Sigmoid colon (tissue), 7 donors: ENCODE results near the gene S100A7. TPM values are rescaled to one million over a fixed set of nuclear protein-coding genes. Genes with fewer than 3 reads are reported as not detected.

Experiments
- DNase-seq: peaks from one replicate; pipeline ENCODE4 v3.0.0-alpha.2; 2019
- H3K27ac ChIP-seq, 4 donors: fragments of 200-600 bp; sonication (generic); one replicate each; pipeline ENCODE4 v1.5.1; 2016 to 2019; ENCODE audit warnings: mild to moderate bottlenecking in 1 of 4
- H3K27me3 ChIP-seq, 3 donors: fragments of 200-600 bp; sonication (generic); one replicate each; pipeline ENCODE4 v1.5.1; 2019; ENCODE audit warnings: mild to moderate bottlenecking in 1 of 3
- H3K36me3 ChIP-seq, 4 donors: fragments of 200-600 bp; sonication (generic); one replicate each; pipeline ENCODE4 v1.5.1; 2016 to 2019
- H3K4me1 ChIP-seq, 4 donors: fragments of 200-600 bp; sonication (generic); one replicate each; pipeline ENCODE4 v1.5.1; 2017 to 2019
- H3K4me3 ChIP-seq, 4 donors: fragments of 200-600 bp; sonication (generic); one replicate each; pipeline ENCODE4 v1.5.1; 2017 to 2019; ENCODE audit warnings: mild to moderate bottlenecking in 2 of 4, moderate library complexity in 1 of 4
- H3K9me3 ChIP-seq, 4 donors: fragments of 200-600 bp in 3 of 4; sonication (generic) in 3 of 4; one replicate each; pipeline versions ENCODE4 v1.5.1 to v1.6.1; 2013 to 2019
- EP300 ChIP-seq, 4 donors: sonication (generic); formaldehyde crosslinking; IDR thresholded peaks; one replicate each; pipeline ENCODE4 v1.6.1; 2017; ENCODE audit warnings: antibody characterized with exemption in 4 of 4
- POLR2A ChIP-seq, 2 donors: fragments of 450-650 bp; IDR thresholded peaks; one replicate each; pipeline ENCODE4 v1.6.1; 2016; ENCODE audit warnings: antibody characterized with exemption in 2 of 2, mild to moderate bottlenecking in 2 of 2, moderate library complexity in 2 of 2
- POLR2AphosphoS5 ChIP-seq, 4 donors: sonication (generic); formaldehyde crosslinking; IDR thresholded peaks; one replicate each; pipeline ENCODE4 v1.6.1; 2017; ENCODE audit warnings: antibody characterized with exemption in 4 of 4
- WGBS, 2 donors: extraction: QIAGEN DNeasy Blood & Tissue Kit; methylation state at CpG; one replicate each; pipeline ENCODE4 v1.1.7; 2013; 5-methylcytosine and 5-hydroxymethylcytosine counted together
- intact Hi-C: fragments of 100-400 bp; cut with DNase I; formaldehyde crosslinking; loops from one replicate; pipeline ENCODE4 v1.15.1; 2023
- polyA plus RNA-seq, 3 donors: library from polyadenylated mRNA; stranded (reverse); fragments of 200-250 nt; gene quantifications; one replicate each; pipeline ENCODE4 v1.2.3, GENCODE V29; 2013
- total RNA-seq, 4 donors: library from RNA; depleted of rRNA; stranded (reverse); fragments of >200 nt; gene quantifications; one replicate each; pipeline ENCODE4 v1.1.0, GENCODE V29; 2016
- TF ChIP-seq, protein P1 (sequence below), 4 experiments: fragments of 450-650 bp in 3 of 4; fragments of 200-600 bp in 1 of 4; IDR thresholded peaks; one replicate each; pipeline ENCODE4 v1.5.1; 2016 to 2019; ENCODE audit warnings: antibody characterized with exemption in 4 of 4, mild to moderate bottlenecking in 3 of 4, moderate library complexity in 2 of 4
- donor health status: healthy with polysubstance abuse.
- donor health status: Bipolar disorder and iron deficiency.
- donor health status: healthy.

Gene S100A7
- total and polyA plus RNA-seq, 7 donors: not detected

- TF ChIP-seq EP300 (IDR thresholded peaks at IDR 0.05) (no peak), POLR2A (IDR thresholded peaks at IDR 0.05) (no peak), POLR2AphosphoS5 (IDR thresholded peaks at IDR 0.05) (no peak)
- TF ChIP-seq, protein P1, sequence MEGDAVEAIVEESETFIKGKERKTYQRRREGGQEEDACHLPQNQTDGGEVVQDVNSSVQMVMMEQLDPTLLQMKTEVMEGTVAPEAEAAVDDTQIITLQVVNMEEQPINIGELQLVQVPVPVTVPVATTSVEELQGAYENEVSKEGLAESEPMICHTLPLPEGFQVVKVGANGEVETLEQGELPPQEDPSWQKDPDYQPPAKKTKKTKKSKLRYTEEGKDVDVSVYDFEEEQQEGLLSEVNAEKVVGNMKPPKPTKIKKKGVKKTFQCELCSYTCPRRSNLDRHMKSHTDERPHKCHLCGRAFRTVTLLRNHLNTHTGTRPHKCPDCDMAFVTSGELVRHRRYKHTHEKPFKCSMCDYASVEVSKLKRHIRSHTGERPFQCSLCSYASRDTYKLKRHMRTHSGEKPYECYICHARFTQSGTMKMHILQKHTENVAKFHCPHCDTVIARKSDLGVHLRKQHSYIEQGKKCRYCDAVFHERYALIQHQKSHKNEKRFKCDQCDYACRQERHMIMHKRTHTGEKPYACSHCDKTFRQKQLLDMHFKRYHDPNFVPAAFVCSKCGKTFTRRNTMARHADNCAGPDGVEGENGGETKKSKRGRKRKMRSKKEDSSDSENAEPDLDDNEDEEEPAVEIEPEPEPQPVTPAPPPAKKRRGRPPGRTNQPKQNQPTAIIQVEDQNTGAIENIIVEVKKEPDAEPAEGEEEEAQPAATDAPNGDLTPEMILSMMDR (IDR thresholded peaks at IDR 0.05): no peak
- intact Hi-C loops: no loop called here
- DNase-seq: no peak
- H3K4me1 ChIP-seq: no peaks in the 10 kb centered on the region
- no peaks in the 10 kb centered on the region for H3K36me3 ChIP-seq
- H3K4me3 ChIP-seq: no peak overlapping the region
- 66 to 82% methylated on average over 7 of the region's 7 CpGs for WGBS, 2 donors
- no peak overlapping the region for H3K27ac ChIP-seq
- H3K9me3 ChIP-seq: no peaks in the 10 kb centered on the region
- no peaks in the 10 kb centered on the region for H3K27me3 ChIP-seq
Measured at GRCh38 chr1:153429266-153430165, 30.9 kb downstream of the S100A7 start.

- intact Hi-C loops: no loop called here
- no peaks in the 10 kb centered on the region for H3K9me3 ChIP-seq
- 55 to 61% methylated on average over 6 of the region's 6 CpGs for WGBS, 2 donors
- no peak overlapping the region for H3K4me3 ChIP-seq
- no peak for DNase-seq
- H3K27ac ChIP-seq: no peak overlapping the region
- H3K4me1 ChIP-seq: no peaks in the 10 kb centered on the region
- TF ChIP-seq EP300 (IDR thresholded peaks at IDR 0.05) (no peak), POLR2AphosphoS5 (IDR thresholded peaks at IDR 0.05) (no peak), POLR2A (IDR thresholded peaks at IDR 0.05) (no peak)
- TF ChIP-seq, protein P1 (IDR thresholded peaks at IDR 0.05): no peak
- no peaks in the 10 kb centered on the region for H3K27me3 ChIP-seq
- H3K36me3 ChIP-seq: no peaks in the 10 kb centered on the region
Measured at GRCh38 chr1:153428791-153429190, 31.7 kb downstream of the S100A7 start.

DNA sequence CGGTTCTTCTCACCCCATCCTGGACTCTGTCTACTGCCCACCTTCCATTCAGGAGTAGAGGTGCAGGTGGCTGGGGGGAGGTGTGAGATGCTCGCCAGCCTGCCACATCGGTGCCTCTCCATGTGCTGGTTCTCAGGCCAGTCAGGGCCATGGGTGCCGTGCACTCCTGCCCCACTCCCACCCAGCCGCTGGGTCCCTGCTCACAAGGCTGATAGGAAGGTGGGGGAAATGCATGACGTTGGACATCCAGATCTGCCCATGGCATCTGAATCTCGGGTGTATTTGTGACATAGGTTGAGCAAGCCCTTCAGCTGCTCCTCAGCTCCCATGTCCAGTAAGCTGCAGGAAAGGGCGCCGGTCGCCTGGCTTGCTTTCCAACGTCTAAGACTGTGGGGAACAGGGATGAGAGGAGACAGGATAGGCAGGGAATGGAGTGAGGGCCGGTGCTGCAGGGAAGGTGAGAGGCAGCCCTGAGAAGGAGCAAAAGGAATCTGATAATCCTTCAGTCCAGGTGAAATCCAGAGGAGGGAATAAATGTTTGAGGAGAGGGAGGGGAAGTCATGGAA lies 32.3 kb downstream of the S100A7 start:
- no peaks in the 10 kb centered on the region for H3K9me3 ChIP-seq
- 80 to 81% methylated on average over 12 of the region's 12 CpGs for WGBS, 2 donors
- no peaks in the 10 kb centered on the region for H3K27me3 ChIP-seq
- H3K36me3 ChIP-seq: no peaks in the 10 kb centered on the region
- no peak overlapping the region for H3K27ac ChIP-seq
- H3K4me1 ChIP-seq: no peaks in the 10 kb centered on the region
- TF ChIP-seq POLR2A (IDR thresholded peaks at IDR 0.05) (no peak), EP300 (IDR thresholded peaks at IDR 0.05) (no peak), POLR2AphosphoS5 (IDR thresholded peaks at IDR 0.05) (no peak)
- TF ChIP-seq, protein P1 (IDR thresholded peaks at IDR 0.05): no peak
- H3K4me3 ChIP-seq: no peak overlapping the region
- no peak for DNase-seq
- intact Hi-C loops: no loop called here

DNA sequence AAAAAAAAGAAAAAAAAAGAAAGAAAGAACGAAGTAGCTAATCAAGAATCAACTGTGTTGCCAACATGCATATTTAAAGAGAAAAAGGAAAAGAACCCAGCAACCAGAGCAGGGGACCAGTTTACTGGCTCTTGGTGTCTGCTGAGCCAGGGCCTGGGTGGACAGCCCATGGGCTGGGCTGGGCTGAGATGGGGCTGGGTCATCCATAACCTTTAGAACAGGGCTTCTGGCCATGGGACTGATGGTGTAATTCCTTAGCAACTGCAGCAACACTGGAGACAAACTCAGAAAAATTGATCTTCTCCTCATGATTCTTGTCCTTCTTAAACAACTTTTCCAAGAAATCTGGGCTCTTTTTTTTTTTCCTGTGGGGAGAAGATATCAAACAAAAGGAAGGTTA lies 33.6 kb downstream of the S100A7 start:
- WGBS, 2 donors: 36 to 46% methylated on average over 1 of the region's 1 CpG
- intact Hi-C loops: no loop called here
- TF ChIP-seq EP300 (IDR thresholded peaks at IDR 0.05) (no peak), POLR2A (IDR thresholded peaks at IDR 0.05) (no peak), POLR2AphosphoS5 (IDR thresholded peaks at IDR 0.05) (no peak)
- TF ChIP-seq, protein P1 (IDR thresholded peaks at IDR 0.05): no peak
- no peak overlapping the region for H3K27ac ChIP-seq
- no peaks in the 10 kb centered on the region for H3K4me1 ChIP-seq
- no peaks in the 10 kb centered on the region for H3K9me3 ChIP-seq
- H3K36me3 ChIP-seq: no peaks in the 10 kb centered on the region
- no peak for DNase-seq
- H3K27me3 ChIP-seq: no peaks in the 10 kb centered on the region
- no peak overlapping the region for H3K4me3 ChIP-seq
